ENCODE results near the gene RFNG. TPM values are rescaled to one million over a fixed set of nuclear protein-coding genes. Genes with fewer than 3 reads are reported as not detected.
A peak's percentile ranks its signal among the peaks of the same experiment; 100 is the strongest.

Gene RFNG
- total and polyA plus RNA-seq, 2 of the 13 experiments (the other 11 are each of a cell fraction or from before 2014, with no cell fraction given): 61.4 to 64.0 TPM

DNA sequence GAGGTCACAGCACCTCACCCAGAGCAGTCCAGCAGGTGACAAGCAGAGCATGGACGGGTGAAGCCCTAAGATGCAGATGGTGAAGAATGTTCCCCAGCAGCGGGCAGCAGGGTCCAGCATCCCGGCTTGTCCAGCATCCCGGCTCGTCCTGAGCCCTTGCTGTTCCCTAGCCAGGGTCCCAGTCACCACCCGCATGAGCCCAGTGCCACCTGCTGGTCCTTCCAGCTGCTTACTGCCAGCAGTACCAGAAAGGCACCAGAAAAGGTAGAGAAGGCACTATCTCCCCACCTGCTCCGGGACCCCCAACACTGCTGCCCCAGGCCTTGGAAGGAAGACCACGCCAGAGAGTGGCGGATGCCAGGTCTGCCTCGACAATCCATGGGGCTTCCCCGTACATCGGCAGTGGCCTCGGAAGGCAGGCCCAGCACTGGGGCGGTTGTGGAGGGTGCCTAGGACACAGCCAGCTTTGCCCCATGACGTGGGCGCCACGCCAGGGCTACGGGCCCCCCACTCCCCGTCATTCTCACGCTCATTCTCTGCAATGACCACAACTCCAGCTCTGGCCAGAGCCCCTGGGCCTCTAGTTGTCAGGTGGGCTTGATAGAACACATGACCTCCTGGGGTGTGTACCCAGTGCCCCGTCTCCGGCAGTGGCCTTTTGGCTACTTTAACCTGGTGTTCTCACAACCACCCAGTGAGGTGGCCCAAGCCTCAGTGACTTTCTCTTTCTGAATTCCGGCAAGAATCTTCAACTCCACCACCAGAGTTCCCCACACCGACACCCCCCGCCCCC is 30.3 kb downstream of the RFNG start (continued):
- TF ChIP-seq CREB1 (IDR thresholded peaks at IDR 0.05) (peak; percentile 48; the same call in 1 of the 2 replicates), CREB1 (CRISPR knock-in tag; IDR thresholded peaks at IDR 0.05) (no peak), NR1H2 (CRISPR knock-in tag; IDR thresholded peaks at IDR 0.05; ENCODE audit: borderline replicate concordance, low read depth) (no peak), SAFB2 (CRISPR knock-in tag; IDR thresholded peaks at IDR 0.05; ENCODE audit: borderline replicate concordance, low read depth) (no peak), SPEN (CRISPR knock-in tag; IDR thresholded peaks at IDR 0.05; ENCODE audit: low read depth) (0 out of 2 replicates have a peak, but pooled peaks have one; percentile 31), JUND (CRISPR knock-in tag; IDR thresholded peaks at IDR 0.05) (peak; percentile 17; the same call in 1 of the 2 replicates), ZFY (CRISPR knock-in tag; IDR thresholded peaks at IDR 0.05) (no peak), CHCHD3 (CRISPR knock-in tag; IDR thresholded peaks at IDR 0.05) (peak; percentile 76; the same call in 1 of the 2 replicates), KDM2A (CRISPR knock-in tag; IDR thresholded peaks at IDR 0.05; ENCODE audit: borderline replicate concordance, low read depth) (peak; percentile 96), ZNF138 (CRISPR knock-in tag; IDR thresholded peaks at IDR 0.05; ENCODE audit: low read depth) (no peak), RXRB (CRISPR knock-in tag; IDR thresholded peaks at IDR 0.05; ENCODE audit: borderline replicate concordance) (peak; percentile 65), GLI4 (CRISPR knock-in tag; IDR thresholded peaks at IDR 0.05; ENCODE audit: borderline replicate concordance) (no peak), STAG1 (CRISPR knock-in tag; IDR thresholded peaks at IDR 0.05) (peak; percentile 99), ZNF616 (CRISPR knock-in tag; IDR thresholded peaks at IDR 0.05; ENCODE audit: low read depth) (no peak; the same call in 1 of the 2 replicates), ARNT2 (CRISPR knock-in tag; IDR thresholded peaks at IDR 0.05; ENCODE audit: low read depth) (peak; percentile 79; the same call in 1 of the 2 replicates), ZNF782 (CRISPR knock-in tag; IDR thresholded peaks at IDR 0.05; ENCODE audit: borderline replicate concordance) (peak; percentile 54; the same call in 1 of the 2 replicates), ZFP37 (CRISPR knock-in tag; IDR thresholded peaks at IDR 0.05; ENCODE audit: borderline replicate concordance) (peak; percentile 72; the same call in 1 of the 2 replicates), ZFP36L2 (CRISPR knock-in tag; IDR thresholded peaks at IDR 0.05) (no peak), TMF1 (CRISPR knock-in tag; IDR thresholded peaks at IDR 0.05; ENCODE audit: low read depth) (no peak), ZNF678 (CRISPR knock-in tag; IDR thresholded peaks at IDR 0.05) (peak; percentile 71; the same call in 1 of the 2 replicates), ZNF496 (CRISPR knock-in tag; IDR thresholded peaks at IDR 0.05; ENCODE audit: insufficient replicate concordance) (no peak), JARID2 (CRISPR knock-in tag; IDR thresholded peaks at IDR 0.05; ENCODE audit: insufficient replicate concordance) (no peak)
- TF ChIP-seq, protein P1, sequence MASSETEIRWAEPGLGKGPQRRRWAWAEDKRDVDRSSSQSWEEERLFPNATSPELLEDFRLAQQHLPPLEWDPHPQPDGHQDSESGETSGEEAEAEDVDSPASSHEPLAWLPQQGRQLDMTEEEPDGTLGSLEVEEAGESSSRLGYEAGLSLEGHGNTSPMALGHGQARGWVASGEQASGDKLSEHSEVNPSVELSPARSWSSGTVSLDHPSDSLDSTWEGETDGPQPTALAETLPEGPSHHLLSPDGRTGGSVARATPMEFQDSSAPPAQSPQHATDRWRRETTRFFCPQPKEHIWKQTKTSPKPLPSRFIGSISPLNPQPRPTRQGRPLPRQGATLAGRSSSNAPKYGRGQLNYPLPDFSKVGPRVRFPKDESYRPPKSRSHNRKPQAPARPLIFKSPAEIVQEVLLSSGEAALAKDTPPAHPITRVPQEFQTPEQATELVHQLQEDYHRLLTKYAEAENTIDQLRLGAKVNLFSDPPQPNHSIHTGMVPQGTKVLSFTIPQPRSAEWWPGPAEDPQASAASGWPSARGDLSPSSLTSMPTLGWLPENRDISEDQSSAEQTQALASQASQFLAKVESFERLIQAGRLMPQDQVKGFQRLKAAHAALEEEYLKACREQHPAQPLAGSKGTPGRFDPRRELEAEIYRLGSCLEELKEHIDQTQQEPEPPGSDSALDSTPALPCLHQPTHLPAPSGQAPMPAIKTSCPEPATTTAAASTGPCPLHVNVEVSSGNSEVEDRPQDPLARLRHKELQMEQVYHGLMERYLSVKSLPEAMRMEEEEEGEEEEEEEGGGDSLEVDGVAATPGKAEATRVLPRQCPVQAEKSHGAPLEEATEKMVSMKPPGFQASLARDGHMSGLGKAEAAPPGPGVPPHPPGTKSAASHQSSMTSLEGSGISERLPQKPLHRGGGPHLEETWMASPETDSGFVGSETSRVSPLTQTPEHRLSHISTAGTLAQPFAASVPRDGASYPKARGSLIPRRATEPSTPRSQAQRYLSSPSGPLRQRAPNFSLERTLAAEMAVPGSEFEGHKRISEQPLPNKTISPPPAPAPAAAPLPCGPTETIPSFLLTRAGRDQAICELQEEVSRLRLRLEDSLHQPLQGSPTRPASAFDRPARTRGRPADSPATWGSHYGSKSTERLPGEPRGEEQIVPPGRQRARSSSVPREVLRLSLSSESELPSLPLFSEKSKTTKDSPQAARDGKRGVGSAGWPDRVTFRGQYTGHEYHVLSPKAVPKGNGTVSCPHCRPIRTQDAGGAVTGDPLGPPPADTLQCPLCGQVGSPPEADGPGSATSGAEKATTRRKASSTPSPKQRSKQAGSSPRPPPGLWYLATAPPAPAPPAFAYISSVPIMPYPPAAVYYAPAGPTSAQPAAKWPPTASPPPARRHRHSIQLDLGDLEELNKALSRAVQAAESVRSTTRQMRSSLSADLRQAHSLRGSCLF (CRISPR knock-in tag; IDR thresholded peaks at IDR 0.05; ENCODE audit: borderline replicate concordance): peak; percentile 18; the same call in 1 of the 2 replicates
- TF ChIP-seq, protein P2, sequence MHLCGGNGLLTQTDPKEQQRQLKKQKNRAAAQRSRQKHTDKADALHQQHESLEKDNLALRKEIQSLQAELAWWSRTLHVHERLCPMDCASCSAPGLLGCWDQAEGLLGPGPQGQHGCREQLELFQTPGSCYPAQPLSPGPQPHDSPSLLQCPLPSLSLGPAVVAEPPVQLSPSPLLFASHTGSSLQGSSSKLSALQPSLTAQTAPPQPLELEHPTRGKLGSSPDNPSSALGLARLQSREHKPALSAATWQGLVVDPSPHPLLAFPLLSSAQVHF (CRISPR knock-in tag; IDR thresholded peaks at IDR 0.05): no peak
